SH-SY5Y (cell line): Measurements from ENCODE around the gene SPOP.

Experiments used
- GATA2 ChIP-seq: IDR thresholded peaks from 2 replicates; pipeline ENCODE4 v1.6.1; 2011; ENCODE audit warnings: mild to moderate bottlenecking, low read depth, low read length
- GATA3 ChIP-seq: IDR thresholded peaks from 2 replicates; pipeline ENCODE4 v1.6.1; 2011; ENCODE audit warnings: low read depth, mild to moderate bottlenecking, low read length, moderate library complexity

Gene SPOP

DNA sequence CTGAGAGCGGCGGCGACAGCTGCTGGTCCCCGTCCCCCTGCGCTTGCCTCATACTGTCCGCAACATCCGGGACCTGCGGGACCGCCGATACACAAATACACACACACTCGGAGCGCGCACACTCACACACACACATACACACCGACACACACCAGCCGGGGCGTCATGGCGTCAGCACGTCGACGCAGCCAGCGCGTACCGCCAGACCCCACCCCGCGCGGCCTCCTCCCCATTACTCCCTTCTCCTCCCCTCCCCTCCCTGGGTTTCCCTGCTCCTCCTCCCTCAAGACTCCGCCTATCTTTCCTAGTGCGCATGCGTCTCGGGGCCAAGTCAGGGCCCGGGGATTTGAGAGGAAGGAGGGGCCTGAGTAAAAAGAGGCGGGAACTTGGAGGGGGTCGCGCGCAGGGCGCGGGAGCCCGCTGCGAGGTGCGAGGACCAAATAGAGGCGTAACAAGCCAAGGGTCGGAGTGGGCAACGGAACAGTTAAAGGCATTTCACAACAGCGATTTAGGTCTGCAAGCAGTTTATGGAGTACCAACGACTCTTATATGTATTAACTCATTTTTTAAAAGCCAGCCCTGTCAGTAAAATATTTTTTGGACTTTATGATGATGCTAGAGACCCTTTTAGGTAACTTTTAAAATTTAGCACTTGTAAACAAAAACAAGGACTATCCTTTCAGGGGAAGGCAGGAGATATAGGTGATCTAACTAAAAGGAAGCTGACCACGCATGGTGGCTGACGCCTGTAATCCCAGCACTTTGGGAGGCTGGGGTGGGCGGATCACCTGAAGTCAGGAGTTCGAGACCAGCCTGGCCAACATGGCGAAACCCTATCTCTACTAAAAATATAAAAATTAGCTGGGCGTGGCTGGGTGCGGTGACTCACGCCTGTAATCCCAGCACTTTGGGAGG, at the start of gene SPOP:
SPOP (minus strand) TSS at position 165 of the 915 bp plus-strand sequence. CDS start 55,287 bp downstream, outside the sequence.
- no peak; the same call in 1 of the 2 replicates for TF ChIP-seq GATA2
- no peak for TF ChIP-seq GATA3

DNA sequence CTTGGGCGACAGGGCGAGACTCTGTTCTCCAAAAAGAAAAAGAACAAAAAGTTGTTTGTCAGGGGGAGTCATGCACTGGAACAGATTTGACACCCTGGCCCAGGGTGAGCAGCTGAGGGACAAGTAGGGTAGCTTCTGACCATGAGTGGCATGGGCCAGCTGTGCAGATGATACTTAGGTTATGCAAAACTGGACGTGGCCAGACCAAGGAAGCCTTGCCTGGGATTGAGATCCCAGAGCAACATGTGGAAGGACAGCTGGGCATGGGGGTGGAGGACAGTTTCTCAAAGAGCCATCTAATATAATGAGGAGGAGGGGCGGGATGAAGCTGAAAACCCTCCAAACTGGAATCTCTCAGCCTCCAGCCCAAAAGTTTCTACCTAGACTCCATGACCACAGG, 49.5 kb upstream of the SPOP start:
- no peak for TF ChIP-seq GATA3
- no peak for TF ChIP-seq GATA2

DNA sequence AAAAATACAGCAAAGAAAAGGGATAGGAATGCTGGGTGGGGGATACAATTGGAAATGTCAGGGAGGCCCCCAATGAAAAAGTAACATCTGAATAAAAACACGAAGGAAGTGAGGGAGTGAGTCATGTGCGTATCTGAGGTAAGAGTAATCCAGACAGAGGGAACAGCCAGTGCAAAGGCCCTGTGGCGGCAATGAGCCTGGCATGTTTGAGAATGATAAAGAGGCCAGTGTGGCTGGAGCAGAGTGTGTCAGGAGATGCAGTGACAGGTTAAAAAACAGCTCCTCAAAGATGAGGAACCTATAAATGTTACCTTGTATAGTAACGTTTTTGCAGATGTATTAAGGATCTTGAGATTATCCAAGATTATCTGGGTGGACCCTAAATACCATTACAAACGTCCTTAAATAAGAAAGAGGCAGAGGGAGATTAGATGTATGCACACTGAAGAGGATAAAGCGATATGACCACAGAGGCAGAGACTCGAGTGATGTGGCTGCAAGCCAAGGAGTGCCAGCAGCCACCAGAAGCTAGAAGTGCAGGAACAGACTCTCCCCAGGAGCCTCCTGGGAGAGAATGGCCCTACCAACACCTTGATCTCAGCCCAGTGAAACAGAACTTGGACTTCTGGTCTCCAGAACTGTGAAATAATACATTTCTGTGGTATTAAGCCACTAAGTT, 47.7 kb upstream of the SPOP start:
- no peak for TF ChIP-seq GATA2

DNA sequence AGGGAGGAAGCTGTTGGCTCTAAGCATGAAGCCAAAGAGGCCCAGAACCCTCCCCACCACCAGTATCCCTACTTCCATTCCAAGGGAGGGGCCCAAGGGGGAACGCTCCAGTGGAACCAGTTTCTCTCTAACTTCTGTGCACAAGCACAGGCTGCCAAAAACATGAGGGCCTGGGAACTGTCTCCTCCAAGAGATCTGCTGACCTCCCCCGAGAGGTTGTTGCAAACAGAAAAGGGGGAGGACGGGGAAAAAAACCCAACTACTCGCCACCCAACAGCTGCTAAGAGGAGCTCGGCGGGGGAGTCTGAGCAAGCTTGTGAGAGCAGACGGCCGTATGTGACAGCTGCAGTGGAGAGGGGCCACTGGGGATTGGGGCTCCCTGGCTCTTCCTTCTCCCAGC, 45.5 kb upstream of the SPOP start:
- TF ChIP-seq GATA2, result no peak
- TF ChIP-seq GATA3, result no peak

DNA sequence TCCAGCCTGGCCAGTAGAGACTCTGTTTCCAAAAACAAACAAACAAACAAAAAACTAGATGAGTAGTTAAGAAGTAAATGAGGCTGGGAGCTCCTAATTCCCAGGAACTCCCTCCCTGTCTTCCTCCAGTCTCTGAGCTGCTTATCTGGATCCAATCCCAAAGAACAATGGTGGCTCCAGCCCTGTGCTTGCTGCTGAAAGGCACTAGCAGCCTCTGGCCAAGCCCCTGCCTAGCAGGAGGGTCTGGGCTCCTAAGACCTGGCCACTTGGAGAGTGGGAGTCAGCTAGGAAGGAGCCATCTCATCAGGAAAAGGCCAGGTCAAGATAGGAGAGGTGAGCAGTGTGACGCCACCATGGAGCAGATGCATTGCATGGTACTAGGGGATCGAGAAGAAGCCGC, 44.2 kb upstream of the SPOP start:
- TF ChIP-seq GATA3, result no peak
- TF ChIP-seq GATA2, result no peak

DNA sequence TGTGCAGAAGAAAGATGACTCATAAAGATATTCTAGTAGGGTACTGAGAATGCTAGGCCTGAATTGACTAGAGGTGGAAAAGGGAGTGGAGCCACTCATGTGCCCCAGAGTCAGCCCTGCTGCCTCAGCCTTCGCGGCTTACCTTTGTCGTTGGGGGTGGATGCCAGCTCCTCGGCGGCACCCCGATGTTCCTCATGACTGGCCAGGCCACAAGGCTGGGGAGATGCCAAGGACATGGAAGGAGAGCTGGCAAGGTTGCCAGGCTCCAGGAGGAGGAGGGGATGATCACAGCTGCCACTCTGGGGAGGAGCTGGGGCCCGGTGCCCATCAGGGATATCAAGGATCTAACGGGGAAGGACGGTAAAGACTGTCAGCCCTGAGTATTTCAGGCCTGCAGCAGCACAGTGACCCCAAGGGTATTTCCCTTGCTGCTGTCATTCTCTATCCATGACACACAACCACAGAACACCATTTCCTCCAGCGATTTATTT, 39.5 kb upstream of the SPOP start:
- TF ChIP-seq GATA2 (no peak), GATA3 (no peak)

DNA sequence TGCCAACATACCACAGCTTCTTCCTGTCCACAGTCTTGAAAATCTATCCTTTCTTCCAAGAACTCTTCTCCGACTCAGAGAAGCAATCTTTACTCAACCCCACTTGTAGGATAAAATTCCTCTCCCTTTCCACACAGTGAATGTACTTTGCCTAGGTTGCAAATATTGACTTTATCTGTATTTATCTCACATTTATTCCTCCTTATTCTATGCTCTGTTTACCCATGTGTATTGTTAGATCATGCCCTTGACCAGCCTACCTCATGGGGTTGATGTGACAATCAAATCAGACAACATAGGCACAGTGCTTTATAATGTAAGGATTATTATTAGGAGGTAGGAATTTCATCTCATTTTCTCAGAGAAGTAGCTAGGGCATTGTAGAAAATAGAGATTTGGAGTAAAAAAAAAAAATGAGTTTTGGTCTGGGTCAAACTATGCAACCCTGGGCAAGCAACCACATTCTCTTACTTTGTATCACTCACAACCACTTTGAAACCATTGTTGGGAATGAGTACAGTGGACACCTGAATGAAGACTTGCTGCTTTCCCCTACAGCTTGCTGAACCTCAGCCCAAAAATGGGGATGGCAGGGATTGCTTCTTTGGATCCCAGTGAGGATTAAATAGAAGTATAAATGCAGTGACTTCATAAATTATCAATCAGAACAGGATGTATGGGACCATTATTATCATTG, 38.9 kb upstream of the SPOP start:
- TF ChIP-seq GATA2, result no peak
- TF ChIP-seq GATA3, result no peak

DNA sequence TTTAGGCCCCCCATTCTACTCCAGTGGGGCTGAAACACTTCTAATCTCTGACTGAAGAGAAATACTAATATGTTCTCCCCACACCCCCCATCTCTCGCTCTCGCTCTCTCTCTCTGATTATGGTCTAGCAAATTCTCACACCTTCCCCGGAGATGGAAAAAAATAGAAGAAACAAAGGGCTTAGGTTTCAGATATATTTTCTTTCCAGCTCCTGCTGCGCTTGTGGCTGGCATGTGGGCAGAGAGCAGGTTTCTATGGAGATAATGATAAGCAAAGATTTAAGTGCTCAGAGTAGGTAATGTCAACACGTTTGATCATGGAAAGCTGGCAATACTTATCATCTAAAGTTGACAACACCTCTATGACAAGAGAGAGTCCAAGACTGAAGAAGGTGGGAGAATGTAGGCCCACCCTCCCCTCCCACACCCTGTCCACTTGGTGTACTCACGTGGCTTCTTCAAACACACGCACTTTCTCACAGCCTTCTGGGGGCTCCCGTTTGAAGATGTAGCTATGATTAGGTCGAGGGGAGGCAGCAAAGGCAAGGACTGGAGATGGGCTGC, 37.9 kb upstream of the SPOP start:
- TF ChIP-seq GATA3, result no peak
- no peak for TF ChIP-seq GATA2

DNA sequence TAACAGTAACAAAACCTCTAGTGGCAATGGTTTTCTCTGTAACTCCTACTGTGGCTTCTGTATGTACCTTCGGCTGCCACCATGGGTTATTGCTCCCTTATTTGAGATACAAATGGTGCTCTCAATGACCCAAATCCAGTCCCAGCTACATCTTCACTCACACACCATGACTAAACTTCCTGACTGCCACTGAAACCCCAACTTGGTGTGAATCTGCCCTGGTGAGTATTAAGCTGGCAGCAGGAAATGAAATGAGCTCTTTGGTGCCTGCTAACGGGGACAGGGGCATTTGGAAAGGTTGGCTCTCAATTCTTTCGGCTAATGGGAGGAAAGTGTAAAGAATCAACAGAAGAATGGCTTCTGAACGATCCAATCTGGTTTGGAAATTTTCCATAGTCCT, 37.3 kb upstream of the SPOP start:
- no peak for TF ChIP-seq GATA2
- TF ChIP-seq GATA3, result no peak

DNA sequence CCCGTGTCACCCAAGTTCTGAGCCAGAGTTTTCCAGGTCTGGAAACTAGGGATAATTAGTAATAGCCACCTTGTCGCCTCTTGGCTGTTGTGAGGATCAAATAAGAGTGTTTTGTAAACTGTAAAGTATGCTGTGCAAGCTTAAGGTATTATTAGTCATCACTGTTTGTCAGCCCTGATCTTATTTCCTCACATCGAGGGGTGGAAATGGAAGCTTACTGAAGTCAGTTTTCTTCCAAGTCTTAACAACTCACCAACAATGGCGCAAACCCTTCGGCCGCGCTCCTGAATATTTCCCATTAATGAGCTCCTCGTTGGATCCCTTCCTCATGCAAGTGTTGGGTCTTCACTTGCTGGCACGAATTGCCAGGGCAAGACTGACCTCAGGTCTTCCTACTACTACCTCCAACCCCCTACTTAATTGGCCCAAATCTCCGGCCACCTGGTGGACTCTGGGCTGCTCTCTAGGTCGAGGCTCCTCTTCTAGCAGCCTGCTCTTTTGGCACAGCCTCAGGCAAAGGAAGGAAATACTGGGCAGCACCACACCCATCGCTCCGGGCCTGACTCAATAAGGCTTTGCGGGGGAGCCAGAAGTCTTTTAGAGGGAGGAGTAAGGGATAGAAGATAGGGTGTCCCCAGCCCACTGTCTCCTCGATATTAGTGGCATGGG, 30.8 kb upstream of the SPOP start:
- TF ChIP-seq GATA2, result no peak

DNA sequence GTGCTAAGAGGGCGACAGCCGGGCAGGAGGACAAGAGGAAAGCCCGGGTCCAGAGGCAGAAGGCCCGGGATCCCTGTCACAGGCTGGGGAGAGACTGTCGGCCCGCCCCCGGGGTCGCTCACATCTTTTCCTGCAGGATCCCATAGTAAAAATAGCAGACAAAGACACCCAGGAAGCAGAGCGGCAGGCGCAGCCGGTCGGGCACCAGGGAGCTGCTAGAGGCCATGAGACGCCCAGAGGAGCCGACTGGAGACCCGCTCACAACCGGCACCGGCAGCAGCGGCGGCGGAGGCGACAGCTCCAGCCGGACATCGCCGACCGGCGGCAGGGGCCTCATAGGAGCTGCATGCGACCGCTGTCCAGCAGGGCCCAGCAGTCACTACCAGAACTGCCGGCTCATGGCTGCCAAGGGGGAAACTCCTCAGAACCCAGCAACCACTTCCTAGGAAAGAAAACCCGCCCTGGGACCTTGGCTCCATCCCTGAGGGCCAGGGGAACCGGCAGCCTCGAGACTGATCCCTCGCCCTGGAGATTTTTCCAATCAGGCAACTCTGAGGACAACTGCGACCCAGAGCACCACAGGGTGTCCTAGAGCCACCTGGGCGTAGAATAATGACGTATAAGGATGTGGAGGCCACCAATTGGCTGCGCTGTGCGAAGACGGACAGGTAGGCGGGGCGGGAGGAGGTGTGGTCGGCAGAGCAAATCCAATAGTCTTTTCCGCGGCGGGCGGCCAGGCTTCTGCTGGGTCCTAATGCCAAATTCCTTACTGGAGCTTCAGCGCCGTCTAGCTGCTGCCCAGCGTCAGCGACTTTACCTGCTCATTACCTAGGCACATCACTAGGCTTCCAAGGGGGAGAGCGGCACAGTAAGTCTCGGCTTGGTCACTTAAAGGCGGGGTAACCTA, 30.0 kb upstream of the SPOP start, which contains the start of gene SLC35B1:
SLC35B1 (minus strand) TSS at position 357 of the 907 bp plus-strand sequence; CDS start at position 226, 131 bp downstream.
- TF ChIP-seq GATA3 (no peak), GATA2 (no peak)

DNA sequence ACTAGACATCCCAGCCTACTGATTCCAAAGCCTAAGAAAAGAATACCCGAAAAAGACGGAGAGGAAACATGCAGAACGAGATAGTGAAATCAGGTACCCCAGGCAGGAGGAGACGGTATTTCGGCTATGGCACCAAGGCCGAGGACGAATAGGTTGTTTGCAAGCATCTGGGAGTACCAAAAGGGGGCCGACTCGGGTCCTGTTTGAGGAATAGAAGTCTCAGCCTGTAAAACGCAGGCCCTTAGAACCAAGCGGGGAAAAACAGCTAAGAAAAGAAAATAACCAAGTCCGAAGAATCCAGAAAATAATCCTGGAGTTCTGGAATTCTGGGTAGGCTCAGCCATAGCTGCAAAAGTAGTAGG, 29.3 kb upstream of the SPOP start:
- TF ChIP-seq GATA3 (no peak), GATA2 (no peak)

DNA sequence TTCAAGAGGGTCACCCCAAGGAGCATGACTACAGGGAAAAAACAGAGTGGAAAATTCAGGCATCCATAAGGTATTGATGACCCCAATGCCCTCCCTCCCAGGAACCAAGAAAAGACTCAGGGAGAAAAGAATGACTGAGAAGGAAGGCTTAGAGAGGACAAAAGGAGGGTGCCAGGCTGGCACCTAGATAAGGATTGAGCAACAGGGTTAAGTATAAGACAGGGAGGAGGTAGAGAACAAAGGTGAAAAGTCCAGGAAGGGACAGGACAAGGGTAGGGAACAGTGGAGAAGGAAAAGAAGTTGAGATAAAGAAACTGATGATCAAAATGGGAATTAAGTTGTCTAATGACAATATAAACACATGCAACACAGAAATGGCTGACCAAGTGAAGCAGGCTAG, 27.4 kb upstream of the SPOP start:
- TF ChIP-seq GATA2 (no peak), GATA3 (no peak)
